HG03457 (cell line): Measurements from ENCODE around the gene MTURN.
A peak's percentile ranks its signal among the peaks of the same experiment; 100 is the strongest.
"Not testable (repeated sequence)": the region's sequence is repeated elsewhere in the genome, so short reads cannot be mapped to it uniquely, and the experiment has no call there.

Experiments
- ATAC-seq: cut with Tn5 transposase; IDR thresholded peaks from one replicate; pipeline ENCODE4 v1.9.1; 2021; ENCODE audit warnings: moderate number of reproducible peaks; ENCODE audit not compliant: unreplicated experiment

Gene MTURN

GRCh38 chr7:30177186-30177585, 42.4 kb downstream of the MTURN start:
- no peak for ATAC-seq

GRCh38 chr7:30177965-30178364, 43.2 kb downstream of the MTURN start:
- ATAC-seq = no peak

- ATAC-seq = peak; percentile 78
These were observed 44.1 kb downstream of the MTURN start for GRCh38 chr7:30178748-30179436.

- no peak for ATAC-seq
These were observed 45.9 kb downstream of the MTURN start for GRCh38 chr7:30180718-30181117.

GRCh38 chr7:30181211-30181610, 46.4 kb downstream of the MTURN start:
- no peak for ATAC-seq

- ATAC-seq = no peak
These were observed 47.1 kb downstream of the MTURN start for GRCh38 chr7:30181736-30182522.

GRCh38 chr7:30182814-30183213, 48.0 kb downstream of the MTURN start:
- no peak for ATAC-seq

- no peak for ATAC-seq
These were observed 49.1 kb downstream of the MTURN start for GRCh38 chr7:30183749-30184369.

GRCh38 chr7:30184791-30185487, 50.2 kb downstream of the MTURN start:
- no peak for ATAC-seq

GRCh38 chr7:30185496-30185895, 50.7 kb downstream of the MTURN start:
- no peak for ATAC-seq

- no peak for ATAC-seq
These were observed 51.9 kb downstream of the MTURN start for GRCh38 chr7:30186725-30187124.

- no peak for ATAC-seq
These were observed 52.7 kb downstream of the MTURN start for GRCh38 chr7:30187513-30187912.

GRCh38 chr7:30188381-30188780, 53.6 kb downstream of the MTURN start:
- not testable (repeated sequence) for ATAC-seq

GRCh38 chr7:30188811-30189210, 54.0 kb downstream of the MTURN start:
- ATAC-seq = no peak

GRCh38 chr7:30191809-30192208, 57.0 kb downstream of the MTURN start:
- ATAC-seq = no peak

- ATAC-seq = no peak
These were observed 58.7 kb downstream of the MTURN start for GRCh38 chr7:30193336-30193943.

GRCh38 chr7:30196408-30196807, 61.6 kb downstream of the MTURN start:
- no peak for ATAC-seq

- no peak for ATAC-seq
These were observed 62.7 kb downstream of the MTURN start for GRCh38 chr7:30197438-30197837.

GRCh38 chr7:30199271-30199670, 64.5 kb downstream of the MTURN start:
- ATAC-seq = no peak

GRCh38 chr7:30200591-30200990, 65.8 kb downstream of the MTURN start:
- no peak for ATAC-seq

- peak; percentile 82 for ATAC-seq
These were observed 66.4 kb downstream of the MTURN start for GRCh38 chr7:30201161-30201666.
